ENCODE results near the gene WNK1. TPM values are rescaled to one million over a fixed set of nuclear protein-coding genes. Genes with fewer than 3 reads are reported as not detected.

WNK1 gene
- total RNA-seq, 1 donor from 2014 or later = 178 TPM

DNA sequence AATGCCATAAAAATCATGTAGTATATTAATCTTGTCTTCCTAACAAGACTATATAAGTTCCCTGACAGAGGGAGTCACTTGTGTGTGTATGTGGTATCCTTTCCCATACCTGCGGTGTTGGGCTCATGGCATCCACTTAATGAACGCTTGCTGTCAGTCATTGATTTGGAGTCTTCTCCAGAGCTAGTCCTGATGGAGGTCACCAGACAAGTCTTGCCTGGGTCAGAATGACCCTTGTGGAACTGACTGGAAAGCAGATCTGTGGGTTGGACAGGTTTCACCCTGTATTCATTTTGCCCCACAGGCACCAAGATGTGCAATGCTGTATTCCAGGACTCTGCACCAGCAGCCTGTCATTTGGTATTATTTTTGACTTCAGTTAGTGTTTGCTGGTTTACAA, 27.3 kb upstream of the WNK1 start:
- TF ChIP-seq, protein P1, sequence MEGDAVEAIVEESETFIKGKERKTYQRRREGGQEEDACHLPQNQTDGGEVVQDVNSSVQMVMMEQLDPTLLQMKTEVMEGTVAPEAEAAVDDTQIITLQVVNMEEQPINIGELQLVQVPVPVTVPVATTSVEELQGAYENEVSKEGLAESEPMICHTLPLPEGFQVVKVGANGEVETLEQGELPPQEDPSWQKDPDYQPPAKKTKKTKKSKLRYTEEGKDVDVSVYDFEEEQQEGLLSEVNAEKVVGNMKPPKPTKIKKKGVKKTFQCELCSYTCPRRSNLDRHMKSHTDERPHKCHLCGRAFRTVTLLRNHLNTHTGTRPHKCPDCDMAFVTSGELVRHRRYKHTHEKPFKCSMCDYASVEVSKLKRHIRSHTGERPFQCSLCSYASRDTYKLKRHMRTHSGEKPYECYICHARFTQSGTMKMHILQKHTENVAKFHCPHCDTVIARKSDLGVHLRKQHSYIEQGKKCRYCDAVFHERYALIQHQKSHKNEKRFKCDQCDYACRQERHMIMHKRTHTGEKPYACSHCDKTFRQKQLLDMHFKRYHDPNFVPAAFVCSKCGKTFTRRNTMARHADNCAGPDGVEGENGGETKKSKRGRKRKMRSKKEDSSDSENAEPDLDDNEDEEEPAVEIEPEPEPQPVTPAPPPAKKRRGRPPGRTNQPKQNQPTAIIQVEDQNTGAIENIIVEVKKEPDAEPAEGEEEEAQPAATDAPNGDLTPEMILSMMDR (IDR thresholded peaks at IDR 0.05) = no peak
- H3K4me3 ChIP-seq = no peak overlapping the region
- no peaks in the 10 kb centered on the region for H3K9me3 ChIP-seq
- H3K27ac ChIP-seq = no peak overlapping the region
- H3K27me3 ChIP-seq = no peaks in the 10 kb centered on the region
- intact Hi-C loops (cut with DNase I) = no loop called here
- no peaks in the 10 kb centered on the region for H3K4me1 ChIP-seq
- H3K36me3 ChIP-seq = no peaks in the 10 kb centered on the region
- DNase-seq (ENCODE audit: low spot score in 2 of 2) = no peak

DNA sequence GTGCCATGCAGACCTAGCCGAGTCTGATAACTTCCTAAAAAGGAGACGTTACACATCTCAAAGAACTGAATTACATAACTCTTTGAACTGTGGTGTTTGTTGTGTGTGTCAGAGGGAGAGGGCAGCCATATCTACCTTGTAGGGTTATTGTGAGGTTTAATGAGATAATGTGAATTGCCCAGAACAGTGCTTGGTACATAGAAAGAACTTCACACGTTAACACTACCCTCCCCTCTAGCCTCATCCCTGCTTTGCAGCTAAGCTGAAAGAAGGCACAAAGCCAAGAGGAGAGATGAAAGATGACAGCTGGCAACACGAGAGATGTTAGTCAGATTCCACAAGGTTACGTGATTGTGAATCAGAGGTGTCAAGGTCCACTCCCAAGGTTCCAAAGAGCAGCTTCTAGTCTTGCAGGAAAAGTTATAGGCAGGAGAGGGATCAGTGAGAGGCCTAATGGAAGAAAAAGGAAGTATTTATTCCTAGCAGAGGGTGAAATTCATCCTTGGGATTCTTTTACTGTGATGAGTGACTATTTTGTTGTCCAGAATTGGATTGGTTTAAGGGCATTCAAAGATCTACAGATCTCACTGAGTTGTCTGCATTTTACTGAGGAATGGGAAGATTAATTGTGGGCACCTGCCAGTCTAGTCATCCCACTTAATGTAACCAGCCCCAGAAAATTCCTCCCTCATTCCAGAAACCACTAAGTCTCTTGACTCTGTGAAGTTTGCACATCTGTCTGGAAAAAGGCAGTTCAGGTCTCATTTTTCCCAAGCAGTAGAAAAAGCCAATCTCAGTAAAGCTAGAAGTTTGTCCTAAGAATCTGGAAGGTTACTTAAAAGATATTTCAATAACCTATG, 25.9 kb upstream of the WNK1 start:
- DNase-seq (ENCODE audit: low spot score in 2 of 2) = no peak
- H3K4me1 ChIP-seq = no peaks in the 10 kb centered on the region
- H3K4me3 ChIP-seq = no peak overlapping the region
- no peak overlapping the region for H3K27ac ChIP-seq
- H3K9me3 ChIP-seq = no peaks in the 10 kb centered on the region
- TF ChIP-seq, protein P1 (IDR thresholded peaks at IDR 0.05) = no peak
- intact Hi-C loops (cut with DNase I) = no loop called here
- no peaks in the 10 kb centered on the region for H3K36me3 ChIP-seq
- no peaks in the 10 kb centered on the region for H3K27me3 ChIP-seq

DNA sequence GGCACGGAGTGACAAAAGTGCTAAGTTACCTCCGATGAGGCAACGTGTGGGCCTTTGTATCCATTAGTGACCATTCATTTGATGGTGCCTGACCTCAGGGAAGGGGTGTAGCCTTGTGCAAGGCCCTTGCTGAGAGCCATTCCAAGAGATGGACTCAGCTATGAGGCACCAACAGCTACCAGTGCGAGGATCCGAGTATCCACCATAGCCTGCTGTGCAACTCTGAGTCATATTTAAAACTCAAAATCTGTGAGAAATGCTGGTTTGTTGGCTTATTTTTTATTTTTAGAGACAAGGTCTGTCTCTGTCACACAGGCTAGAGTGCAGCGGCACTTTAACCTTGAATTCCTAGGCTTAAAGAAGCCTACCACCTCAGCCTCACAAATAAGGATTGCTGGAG, 25.1 kb upstream of the WNK1 start:
- Histone ChIP-seq H3K4me1 (no peaks in the 10 kb centered on the region), H3K27me3 (no peaks in the 10 kb centered on the region), H3K36me3 (no peaks in the 10 kb centered on the region), H3K9me3 (no peaks in the 10 kb centered on the region), H3K27ac (no peak overlapping the region), H3K4me3 (no peak overlapping the region)
- intact Hi-C loops (cut with DNase I) = no loop called here
- TF ChIP-seq, protein P1 (IDR thresholded peaks at IDR 0.05) = no peak
- no peak for DNase-seq (ENCODE audit: low spot score in 2 of 2)

DNA sequence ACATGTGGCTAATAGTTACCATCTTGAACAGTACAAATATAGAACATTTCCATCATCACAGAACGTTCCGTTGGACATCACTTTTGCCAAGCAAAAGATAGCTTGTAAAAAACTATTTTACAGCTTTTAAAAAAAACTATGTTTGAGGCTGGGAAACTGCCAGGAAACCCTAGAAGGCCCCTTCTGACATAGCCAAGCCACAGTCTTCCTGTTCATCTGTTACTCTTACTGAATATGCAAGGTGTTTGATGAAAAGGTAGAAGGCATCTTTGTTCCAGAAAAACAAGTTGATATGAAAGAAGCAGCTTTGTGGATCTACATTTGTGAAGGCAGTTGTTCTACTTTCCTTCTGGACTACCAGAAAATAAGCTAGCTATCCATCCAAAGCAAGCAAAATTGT, 23.6 kb upstream of the WNK1 start:
- intact Hi-C loops (cut with DNase I) = no loop called here
- no peaks in the 10 kb centered on the region for H3K36me3 ChIP-seq
- no peak for DNase-seq (ENCODE audit: low spot score in 2 of 2)
- H3K27me3 ChIP-seq = no peaks in the 10 kb centered on the region
- no peaks in the 10 kb centered on the region for H3K4me1 ChIP-seq
- TF ChIP-seq, protein P1 (IDR thresholded peaks at IDR 0.05) = no peak
- no peak overlapping the region for H3K27ac ChIP-seq
- H3K4me3 ChIP-seq = no peak overlapping the region
- H3K9me3 ChIP-seq = no peaks in the 10 kb centered on the region

DNA sequence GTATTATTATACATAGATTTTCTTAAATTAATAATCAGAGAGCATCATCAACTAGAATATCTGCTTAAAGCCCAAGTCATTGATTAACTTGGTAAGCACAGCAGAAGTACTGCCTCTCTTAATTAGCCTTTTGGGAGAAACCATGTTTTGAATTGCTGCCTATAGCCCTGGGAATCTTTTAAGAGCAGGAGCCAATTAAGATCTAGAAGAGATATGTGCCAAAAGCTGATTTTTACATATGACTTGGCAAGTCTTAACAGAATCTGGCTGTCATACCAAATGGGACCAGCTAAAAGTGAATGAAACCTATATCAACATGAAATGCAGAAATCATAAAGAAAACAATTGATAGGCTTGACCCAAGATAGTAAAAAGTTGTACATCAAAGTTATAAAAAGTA, 23.2 kb upstream of the WNK1 start:
- H3K27me3 ChIP-seq = no peaks in the 10 kb centered on the region
- H3K9me3 ChIP-seq = no peaks in the 10 kb centered on the region
- DNase-seq (ENCODE audit: low spot score in 2 of 2) = no peak
- no peaks in the 10 kb centered on the region for H3K36me3 ChIP-seq
- TF ChIP-seq, protein P1 (IDR thresholded peaks at IDR 0.05) = no peak
- H3K27ac ChIP-seq = no peak overlapping the region
- H3K4me1 ChIP-seq = no peaks in the 10 kb centered on the region
- intact Hi-C loops (cut with DNase I) = no loop called here
- H3K4me3 ChIP-seq = no peak overlapping the region
